GM18858 (cell line): ENCODE measurements around the gene ATAD2B.
A peak's percentile ranks its signal among the peaks of the same experiment; 100 is the strongest.

Experiments used
- ATAC-seq: cut with Tn5 transposase; IDR thresholded peaks from one replicate; pipeline ENCODE4 v1.9.1; 2021; ENCODE audit not compliant: unreplicated experiment

Gene ATAD2B

DNA sequence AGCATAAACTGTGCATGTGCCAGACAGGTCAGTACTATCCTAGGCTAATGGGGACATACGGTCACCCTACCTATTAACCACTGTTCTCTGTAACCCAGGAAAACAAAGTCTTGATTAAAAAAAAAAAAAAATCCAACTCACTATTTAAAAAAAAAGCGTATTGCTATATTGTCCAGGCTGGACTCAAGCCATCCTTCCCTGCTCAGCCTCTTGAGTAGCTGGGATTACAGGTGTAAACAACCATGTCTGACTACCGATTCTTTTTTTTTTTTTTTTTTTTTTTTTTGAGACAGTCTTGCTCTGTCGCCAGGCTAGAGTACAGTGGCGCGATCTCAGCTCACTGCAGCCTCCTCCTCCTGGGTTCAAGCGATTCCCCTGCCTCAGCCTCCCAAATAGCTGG lies 11.6 kb downstream of the ATAD2B start:
- ATAC-seq = no peak

DNA sequence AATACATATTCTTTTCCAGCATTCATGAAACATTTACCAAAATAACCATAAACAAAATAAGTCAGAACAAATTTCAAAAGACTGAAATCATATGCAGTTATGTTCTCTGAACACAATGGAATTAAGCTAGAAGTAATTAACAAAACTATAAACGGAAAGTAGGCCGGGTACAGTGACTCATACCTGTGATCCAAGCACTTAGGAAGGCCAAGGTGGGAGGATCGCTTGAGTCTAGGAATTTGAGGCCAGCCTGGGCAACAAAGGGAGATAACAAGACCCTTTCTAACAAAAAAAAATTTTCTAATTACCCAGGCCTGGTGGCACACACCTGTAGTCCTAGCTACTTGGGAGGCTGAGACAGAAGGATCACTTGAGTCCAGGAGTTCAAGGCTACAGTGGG lies 14.9 kb downstream of the ATAD2B start:
- ATAC-seq = no peak

DNA sequence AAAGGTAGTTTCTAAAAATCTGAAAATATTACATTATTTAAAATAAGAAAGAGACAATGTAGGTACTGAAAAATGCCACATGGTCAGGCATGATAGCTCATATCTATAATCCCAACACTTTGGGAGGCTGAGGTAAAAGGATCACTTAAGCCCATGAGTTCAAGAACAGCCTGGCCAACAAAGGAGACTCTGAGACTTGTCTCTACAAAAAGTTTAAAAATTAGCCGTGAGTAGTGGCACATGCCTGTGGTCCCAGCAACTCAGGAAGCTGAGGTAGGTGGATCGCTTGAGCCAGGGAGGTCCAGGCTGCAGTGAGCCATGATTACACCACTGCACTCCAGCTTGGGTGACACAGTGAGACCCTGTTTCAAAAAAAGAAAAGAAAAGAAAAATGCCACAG lies 21.8 kb downstream of the ATAD2B start:
- ATAC-seq = no peak

DNA sequence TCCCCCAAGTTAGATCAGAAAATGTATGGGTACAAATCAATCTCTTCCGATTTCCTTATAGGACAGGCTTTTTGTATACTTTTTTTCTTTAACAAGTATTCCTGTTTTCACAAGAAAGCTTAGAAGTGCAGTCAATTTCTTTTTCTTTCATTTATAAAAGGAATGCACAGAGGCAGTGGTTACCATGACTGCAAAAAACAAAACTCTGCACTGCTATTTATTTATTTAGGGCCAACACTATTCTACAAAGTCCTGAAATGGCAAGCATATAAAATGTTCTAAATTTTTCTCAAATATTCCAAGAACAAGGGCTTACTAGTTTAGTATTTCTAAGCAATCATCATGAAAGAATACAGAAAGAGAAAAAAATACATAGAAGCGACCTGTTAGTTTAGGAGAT lies 22.2 kb downstream of the ATAD2B start:
- no peak for ATAC-seq

DNA sequence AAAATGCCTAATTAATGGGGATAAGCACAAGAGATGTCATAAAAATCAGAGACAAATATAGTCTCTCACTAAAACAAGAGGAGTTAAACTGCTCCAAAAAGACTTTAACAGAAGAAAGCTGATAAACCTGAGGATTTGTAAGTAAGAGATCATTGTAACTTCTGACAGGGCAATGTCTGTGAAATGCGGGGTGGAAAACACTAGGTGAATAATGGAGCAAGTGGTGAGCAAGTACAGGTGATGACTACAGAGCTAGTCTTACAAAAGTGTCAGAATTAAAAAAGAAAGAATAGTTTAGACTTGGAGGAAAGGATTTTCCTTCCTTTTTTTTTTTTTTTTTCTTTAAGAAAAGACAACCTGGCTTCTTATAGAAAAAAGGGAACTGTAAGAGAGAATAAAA lies 22.7 kb downstream of the ATAD2B start:
- no peak for ATAC-seq

DNA sequence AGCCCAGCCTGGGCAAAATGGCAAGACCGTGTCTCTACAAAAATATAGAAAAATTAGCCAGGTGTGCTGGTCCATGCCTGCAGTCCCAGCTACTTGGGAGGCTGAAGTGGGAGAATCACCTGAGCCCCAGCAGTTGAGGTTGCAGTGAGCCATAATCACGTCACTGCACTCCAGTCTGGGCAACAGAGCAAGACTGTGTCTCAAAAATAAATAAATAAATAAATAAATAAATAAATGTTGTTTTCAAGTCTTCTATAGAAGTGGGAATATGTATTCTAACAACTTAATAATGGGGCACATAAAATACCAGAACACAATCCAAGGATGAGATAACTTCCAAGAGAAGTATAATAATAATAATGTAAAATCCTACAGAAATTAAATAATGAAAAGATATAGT lies 23.9 kb downstream of the ATAD2B start:
- no peak for ATAC-seq

DNA sequence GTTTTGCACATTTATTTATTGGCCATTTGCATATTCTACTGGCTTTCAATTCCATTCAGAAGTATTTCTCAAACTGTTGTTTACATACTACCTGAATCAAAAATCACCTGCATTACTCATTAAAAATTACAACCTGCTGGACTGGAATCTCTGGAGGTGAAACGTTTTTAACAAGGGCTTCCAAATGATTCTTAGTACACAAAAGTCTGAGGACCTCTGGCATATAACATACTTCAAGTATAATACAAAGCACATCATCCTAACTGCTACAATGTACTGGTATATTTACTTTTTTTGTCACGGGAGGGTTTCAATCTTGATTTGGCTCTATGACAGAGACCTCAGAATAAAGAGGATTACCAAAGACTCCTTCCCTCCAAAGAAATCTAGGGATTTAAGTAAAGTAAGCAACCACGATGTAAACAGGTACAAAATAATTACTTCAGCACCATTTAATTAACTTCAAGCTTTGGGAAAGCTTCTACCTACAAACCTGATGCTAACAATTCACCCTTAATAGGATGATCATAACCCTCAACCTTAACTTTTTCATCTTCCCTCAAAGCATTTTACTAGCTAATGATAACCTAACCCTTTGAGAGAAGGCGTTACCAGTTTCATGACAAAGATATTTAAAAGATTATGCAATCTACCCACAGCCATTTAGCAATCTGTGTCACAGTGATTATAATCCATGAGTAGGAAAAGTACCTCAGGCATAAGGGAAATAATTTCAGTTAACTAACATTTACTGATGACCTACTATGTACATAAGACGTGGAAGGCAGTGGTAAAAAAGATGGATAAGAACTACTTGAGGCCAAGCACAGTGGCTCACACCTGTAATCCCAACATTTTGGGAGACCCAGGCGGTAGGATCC lies 24.7 kb downstream of the ATAD2B start:
- no peak for ATAC-seq

DNA sequence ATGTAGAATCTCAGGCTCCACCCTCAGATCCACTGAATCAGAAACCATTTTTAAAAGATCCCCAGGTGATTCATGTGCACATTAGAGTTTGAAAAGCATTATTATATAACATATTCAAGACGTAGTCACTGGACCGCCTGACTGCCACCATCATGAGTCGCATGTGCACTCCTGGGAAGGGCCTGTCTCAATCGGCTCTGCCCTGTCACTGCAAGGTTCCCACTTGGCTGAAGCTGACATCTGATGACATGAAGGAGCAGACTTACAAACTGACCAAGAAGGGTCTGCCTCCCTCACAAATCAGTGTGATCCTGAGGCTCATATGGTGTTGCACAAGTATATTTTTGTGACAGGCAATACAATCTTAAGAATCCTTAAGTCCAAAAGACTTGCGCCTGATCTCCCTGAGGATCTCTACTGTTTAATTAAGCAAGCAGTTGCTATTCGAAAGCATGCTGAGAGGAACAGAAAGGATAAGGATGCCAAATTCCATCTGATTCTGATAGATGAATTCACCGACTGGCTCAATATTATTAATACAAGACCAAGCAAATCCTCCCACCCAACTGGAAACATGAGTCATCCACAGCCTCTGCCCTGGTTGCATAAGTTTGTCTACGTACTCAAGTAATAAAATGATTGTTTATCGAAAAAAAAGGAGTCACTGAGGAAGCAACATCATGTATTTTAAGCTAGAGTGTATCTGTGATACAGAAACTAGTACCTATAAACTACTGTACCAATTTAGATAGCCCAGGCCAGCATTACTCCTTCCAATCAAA lies 26.2 kb downstream of the ATAD2B start:
- ATAC-seq = no peak

DNA sequence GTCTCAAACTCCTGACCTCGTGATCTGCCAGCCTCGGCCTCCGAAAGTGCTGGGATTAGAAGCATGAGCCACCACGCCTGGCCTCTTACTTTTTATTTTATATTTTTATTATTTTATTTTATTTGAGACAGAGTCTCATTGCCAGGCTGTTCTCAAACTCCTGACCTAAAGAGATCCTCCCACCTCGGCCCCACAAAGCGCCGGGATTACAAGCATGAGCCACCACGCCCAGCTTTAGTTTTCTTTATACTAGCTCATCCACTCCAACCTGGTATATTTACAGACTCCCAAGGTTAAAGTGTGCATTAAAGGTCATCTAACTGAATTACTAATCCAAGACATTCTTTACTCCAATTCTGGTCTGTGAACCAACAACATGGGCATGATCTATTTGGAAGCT lies 26.8 kb downstream of the ATAD2B start:
- ATAC-seq = no peak

DNA sequence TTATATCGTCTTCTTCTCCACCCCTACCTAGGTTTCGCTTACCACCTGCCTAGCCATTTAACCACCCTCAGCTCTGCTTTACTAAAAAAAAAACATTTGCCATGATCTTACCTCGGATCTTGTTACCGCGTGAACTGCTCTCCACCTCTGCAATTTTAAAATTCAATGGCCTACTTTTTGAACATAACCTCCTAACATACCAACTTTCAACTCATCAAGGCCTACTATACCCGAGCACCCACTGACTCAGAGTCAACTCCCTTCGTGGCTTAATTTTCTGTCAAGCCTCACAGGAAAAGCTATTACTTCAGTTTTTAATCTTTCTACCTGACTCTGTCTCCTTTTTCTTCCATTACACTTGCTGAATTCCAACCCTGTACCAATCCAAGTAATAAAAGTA lies 55.7 kb downstream of the ATAD2B start:
- ATAC-seq = no peak

DNA sequence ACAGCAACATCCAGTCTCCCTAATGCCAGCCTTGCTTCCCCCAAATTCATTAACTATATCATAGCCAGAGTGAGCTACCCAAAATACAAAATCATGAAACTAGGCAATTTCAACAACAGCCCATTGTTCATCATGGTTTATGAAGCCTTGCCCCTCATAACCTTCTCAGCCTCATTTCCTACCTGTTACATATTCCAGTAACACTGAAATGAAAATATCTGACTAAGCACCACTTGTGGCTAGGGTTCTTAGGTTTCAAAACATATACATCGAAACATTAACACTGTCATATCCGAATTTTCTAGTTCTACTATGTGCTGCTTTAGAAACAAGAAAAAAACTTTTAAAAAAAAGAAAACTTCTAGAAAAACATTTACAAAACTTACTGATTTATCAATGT lies 59.5 kb downstream of the ATAD2B start:
- no peak for ATAC-seq

DNA sequence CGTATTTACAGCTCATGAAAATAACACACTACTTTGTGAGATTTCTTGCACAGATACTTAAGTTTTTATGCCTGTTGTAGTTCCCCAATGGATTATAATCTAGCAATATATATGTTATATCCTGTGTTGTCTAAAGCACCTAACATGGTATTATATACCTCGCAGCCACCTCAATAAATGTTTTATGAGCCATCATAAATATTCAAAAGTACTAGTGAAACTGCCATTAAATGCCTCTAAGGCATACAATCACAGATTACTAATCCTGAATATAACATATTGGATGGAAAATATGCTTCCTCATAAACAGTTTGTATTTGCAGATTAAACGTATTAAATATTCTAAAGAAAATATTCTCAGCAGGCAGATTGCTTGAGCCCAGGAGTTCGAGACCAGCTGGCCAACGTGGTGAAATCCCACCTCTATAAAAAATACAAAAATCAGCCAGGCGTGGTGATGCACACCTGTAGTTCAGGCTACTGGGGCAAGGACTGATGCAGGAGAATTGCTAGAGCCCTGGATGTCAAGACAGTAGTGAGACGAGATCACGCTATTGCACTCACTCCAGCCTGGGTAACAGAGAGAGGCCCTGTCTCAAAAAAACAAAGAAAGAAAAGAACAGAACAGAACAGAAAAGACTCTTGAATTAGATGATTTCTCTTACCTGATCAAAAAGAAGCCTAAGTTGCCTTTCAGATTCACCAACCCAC lies 64.1 kb downstream of the ATAD2B start:
- no peak for ATAC-seq

DNA sequence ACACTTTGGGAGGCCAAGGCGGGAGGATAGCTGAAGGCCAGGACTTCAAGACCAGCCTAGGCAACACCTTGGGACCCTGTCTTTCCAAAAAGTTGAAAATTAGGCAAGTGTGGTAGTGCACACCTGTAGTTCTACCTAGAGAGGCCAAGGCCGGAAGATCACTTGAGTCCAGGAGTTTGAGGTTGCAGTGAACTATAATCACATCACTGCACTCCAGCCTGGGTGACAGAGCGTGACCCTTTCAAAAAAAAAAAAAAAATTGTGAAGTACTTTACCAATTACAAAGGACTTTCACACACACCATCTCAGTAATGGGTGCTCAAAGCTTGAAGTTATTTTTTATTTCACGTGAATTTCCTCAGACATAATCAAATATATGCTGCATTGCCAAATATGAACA lies 65.0 kb downstream of the ATAD2B start:
- ATAC-seq = no peak

DNA sequence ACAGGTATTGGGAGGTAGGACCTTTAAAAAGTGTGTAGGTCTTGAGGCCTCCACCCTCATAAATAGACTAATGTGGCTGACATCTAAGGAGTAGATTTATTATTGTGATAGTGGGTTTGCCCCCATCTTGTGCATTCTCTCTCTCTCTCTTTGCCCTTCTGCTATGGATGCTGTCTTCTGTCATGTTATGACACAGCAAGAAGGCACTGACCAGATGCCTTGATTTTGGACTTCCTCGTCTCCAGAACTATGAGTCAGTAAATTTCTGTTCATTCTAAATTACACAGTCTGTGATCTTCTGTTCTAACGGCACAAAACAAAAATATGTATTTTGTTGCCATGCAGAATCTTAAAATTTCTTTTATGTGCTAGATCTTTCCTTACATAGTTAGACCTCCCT lies 66.9 kb downstream of the ATAD2B start:
- ATAC-seq = no peak

DNA sequence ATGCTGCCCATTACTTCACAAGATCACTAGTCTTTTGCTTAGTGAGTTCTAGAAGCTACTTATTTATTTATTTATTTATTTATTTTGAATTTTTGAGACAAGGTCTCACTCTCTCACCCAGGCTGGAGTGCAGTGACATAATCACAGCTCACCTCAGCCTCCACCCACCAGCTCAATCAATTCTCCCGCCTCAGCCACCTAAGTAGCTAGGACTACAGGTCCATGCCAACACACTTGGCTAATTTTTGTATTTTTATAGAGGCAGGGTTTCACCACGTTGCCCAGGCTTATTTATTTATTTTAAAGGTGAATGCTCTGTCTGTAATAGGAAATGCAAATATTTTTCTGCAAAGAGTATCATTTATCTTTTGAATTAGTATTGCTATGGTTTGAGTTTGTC lies 67.7 kb downstream of the ATAD2B start:
- no peak for ATAC-seq

DNA sequence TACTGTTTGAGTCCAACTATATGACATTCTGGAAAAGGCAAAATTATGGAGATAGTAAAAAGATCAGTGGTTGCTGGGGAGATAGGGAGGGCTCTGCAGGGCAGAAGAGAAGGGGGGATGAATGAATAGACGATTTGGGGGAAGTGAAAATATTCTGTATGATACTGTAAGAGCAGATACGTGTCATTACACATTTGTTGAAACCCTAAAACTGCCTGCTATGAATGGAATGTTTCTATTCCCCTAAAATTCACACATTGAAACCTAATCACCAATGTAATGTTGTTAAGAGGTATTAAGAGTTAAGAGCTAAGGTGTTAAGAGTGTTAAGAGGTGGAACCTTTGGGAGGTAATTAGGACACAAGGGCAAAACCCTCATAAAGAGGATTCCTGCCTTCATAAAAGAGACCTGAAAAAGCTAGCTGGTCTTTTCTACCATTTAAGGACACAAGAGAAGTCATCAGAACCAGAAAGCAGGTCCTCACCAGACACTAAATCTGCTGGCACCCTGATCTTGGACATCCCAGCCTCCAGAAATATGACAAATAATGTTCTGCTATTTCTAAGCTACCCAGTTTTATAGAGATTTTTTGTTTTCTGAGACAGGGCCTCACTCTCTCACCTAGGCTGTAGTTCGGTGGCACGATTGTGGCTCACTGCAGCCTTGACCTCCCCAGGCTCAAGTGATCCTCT lies 76.2 kb downstream of the ATAD2B start:
- ATAC-seq = peak; percentile 82

DNA sequence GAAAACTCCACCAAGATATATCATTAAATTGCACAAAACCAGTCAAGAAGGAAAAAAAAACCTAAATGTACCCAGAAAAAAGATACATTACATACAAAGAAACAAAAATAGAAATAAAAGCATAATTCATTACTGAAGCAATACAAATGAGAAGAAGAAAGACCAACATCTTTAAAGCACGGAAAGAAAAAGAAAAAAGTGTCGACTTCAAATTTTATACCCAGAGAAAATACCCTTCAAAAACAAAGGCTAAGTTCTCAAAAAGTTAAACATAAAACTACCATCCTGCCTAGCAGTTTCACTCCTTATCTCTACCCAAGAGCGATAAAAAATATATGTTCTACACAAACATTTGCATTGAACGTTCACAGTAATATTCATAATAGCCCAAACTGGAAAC lies 82.0 kb downstream of the ATAD2B start:
- no peak for ATAC-seq

DNA sequence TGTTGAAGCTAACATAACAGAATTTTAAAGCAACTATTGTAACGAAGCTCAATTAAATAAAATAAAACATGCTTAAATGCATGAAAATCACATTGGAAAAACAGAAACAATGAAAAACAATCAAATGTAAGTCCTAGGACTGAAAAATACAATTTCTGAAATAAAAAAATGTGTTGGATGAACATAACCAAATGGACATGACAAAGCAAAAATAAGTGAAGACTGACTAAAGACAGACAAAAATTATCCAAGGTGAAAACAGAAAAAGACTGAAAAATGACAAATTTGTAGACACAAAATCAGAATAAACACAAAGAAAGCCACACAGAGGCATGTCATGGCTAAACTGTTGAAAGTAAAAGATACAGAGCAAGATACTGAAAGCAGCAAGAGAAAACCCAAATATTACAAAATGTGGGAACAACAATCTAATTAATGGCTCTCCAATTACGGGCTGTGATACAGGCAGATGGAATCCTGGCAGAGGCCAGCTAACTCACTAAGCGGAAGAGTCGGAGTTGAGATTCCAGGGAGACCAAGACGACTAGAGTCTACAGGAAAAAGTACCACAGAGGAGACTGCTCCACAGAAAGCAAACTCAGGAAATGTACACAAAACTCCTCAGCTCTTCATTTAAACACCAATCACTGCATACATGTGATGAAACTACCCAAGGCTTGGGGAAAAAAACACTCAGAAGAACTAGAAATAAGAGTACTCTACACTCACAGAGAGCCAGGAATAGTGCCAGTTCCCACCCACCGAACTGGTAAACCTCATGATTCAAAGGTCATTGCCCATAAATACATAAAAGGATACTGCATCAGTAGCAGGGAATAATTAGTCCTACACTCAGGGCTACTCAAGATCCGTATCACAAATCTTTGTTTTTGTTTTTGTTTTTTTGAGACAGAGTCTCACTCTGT lies 83.6 kb downstream of the ATAD2B start:
- no peak for ATAC-seq

DNA sequence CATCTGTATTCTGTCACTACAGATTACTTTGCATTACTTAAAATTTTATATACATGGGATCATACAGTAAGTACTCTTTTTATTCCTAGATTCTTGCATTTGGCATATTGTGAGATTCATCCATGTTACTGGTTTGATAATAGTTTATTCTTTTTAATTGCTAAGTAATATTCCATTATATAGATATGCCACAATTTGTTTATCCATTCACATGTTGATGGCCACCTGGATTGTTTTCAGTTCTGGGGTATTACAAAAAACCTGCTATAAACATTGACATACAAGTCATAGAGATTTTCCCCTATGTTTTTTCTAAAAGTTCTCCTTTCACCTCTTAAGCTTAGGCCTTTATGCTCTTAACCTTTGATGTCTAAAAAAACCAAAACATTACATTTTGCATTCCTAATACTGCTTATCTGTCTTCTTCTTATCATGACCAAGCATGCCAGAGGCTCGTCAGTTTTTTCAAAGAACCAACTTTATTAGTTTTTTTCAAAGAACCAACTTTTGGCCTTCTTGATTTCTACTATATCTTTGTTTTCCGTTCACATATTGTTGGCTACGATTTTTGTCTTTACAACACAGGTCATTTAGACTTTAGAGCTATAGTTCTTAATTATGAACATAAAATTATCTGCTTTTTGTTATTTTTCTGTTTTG lies 86.9 kb downstream of the ATAD2B start:
- no peak for ATAC-seq

DNA sequence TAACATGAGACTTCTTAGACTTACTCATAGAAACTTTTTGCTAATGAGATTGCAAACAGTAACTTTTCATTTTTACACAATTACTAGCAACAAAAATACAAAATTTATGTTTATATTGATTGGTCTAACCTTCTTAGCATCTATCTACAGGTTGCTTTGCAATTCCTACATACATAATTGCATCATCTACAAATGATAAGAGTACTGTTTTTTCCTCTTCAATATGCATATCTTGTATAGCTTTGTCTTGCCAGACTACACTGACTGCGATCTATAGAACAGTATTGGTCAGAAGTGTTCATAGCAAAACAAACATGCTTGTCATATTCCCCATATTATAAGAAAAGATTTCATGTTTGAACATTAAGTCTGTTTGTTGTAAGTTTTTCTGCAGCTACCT lies 87.9 kb downstream of the ATAD2B start:
- ATAC-seq = no peak
